ENCODE results near the gene SLC30A7.

Gene SLC30A7

DNA sequence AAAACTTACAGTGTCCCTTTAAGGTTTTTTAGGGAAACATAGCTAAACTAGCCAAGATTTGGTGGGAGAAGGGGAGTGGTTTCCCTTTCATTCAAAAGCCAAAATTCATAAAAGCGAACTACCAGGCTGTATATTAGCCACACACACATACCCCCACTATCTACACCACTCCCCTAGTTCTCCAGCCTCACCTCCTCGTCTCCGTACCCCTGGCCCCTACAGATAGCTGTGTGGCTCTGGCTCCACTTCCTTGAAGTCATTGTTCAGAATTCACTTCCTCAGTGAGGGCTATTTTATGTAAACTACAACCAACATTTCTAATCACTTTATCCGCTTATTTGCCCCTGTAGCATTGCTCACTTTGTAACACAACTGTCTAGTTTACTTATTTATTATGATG, 135.0 kb downstream of the SLC30A7 start:
- no peaks in the 10 kb centered on the region for H4K20me1 ChIP-seq (ENCODE audit: insufficient read depth, low read length)
- peaks cover 54% of the 10 kb centered on the region for H3K79me2 ChIP-seq (ENCODE audit: low read length)
- H3K9ac ChIP-seq (ENCODE audit: low read length) = no peak overlapping the region
- H3K4me1 ChIP-seq (ENCODE audit: low read length) = peaks cover 24% of the 10 kb centered on the region
- H3K27me3 ChIP-seq (ENCODE audit: low read depth, low read length) = no peaks in the 10 kb centered on the region
- H3K27ac ChIP-seq (ENCODE audit: low read length) = no peak overlapping the region
- no peak overlapping the region for H3K4me3 ChIP-seq (ENCODE audit: low read length)
- no peak overlapping the region for H3K4me2 ChIP-seq (ENCODE audit: low read length)
- H3K36me3 ChIP-seq (replicated peaks; ENCODE audit: low read depth, low read length) = peaks cover 18% of the 10 kb centered on the region
- H3K9me3 ChIP-seq (ENCODE audit: insufficient read depth, low read length) = no peaks in the 10 kb centered on the region
- no peak for TF ChIP-seq EZH2phosphoT487 (IDR thresholded peaks at IDR 0.05; ENCODE audit: low read depth)
- TF ChIP-seq, protein P1, sequence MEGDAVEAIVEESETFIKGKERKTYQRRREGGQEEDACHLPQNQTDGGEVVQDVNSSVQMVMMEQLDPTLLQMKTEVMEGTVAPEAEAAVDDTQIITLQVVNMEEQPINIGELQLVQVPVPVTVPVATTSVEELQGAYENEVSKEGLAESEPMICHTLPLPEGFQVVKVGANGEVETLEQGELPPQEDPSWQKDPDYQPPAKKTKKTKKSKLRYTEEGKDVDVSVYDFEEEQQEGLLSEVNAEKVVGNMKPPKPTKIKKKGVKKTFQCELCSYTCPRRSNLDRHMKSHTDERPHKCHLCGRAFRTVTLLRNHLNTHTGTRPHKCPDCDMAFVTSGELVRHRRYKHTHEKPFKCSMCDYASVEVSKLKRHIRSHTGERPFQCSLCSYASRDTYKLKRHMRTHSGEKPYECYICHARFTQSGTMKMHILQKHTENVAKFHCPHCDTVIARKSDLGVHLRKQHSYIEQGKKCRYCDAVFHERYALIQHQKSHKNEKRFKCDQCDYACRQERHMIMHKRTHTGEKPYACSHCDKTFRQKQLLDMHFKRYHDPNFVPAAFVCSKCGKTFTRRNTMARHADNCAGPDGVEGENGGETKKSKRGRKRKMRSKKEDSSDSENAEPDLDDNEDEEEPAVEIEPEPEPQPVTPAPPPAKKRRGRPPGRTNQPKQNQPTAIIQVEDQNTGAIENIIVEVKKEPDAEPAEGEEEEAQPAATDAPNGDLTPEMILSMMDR (IDR thresholded peaks at IDR 0.05; ENCODE audit: low read depth, low read length) = no peak
- H2AFZ ChIP-seq (ENCODE audit: low read depth, low read length) = no peak overlapping the region
